T-helper 1 cell treated with Interleukin-12 subunit alpha and Interleukin-12 subunit beta and Interleukin-4 antibody, amounts not matched to agents 30 ng/mL and 1 ng/mL, for 36 hours (primary cell): Measurements from ENCODE around the gene TRPM8. TPM values are rescaled to one million over a fixed set of nuclear protein-coding genes. Genes with fewer than 3 reads are reported as not detected.
"Not testable (repeated sequence)": the region's sequence is repeated elsewhere in the genome, so short reads cannot be mapped to it uniquely, and the experiment has no call there.

Experiments used
- intact Hi-C: fragments of 100-400 bp; cut with micrococcal nuclease; formaldehyde crosslinking; loops from one replicate; pipeline ENCODE4 v1.15.1; 2024
- total RNA-seq: library from RNA; stranded (reverse); gene quantifications from 2 replicates; pipeline ENCODE4 v1.2.3, GENCODE V29; 2022

The TRPM8 gene
- not detected in 2 replicates for total RNA-seq

DNA sequence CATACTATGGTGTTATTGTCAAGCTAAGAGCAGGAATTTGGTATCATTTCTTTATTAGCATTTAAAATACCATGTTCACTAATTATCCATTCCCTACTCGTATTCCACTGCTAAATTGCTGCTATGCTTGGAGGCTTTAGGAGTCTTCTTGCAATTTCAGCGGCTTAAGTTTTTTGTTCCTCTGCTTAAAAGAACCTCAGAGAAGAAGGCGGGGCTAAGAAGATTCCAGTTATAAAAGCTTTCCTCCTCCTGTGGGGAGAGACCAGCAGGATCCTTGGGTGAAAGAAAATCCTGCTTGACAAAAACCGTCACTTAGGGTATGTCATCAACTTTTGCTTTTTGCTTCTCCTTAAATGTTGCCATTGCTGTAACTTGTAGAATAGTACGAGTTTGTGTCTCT lies at the start of gene TRPM8:
Gene TRPM8, plus strand, starts transcription at position 258 of the 400 bp plus-strand sequence. CDS start 9,165 bp downstream, outside the sequence.
- intact Hi-C loops: no loop called here

DNA sequence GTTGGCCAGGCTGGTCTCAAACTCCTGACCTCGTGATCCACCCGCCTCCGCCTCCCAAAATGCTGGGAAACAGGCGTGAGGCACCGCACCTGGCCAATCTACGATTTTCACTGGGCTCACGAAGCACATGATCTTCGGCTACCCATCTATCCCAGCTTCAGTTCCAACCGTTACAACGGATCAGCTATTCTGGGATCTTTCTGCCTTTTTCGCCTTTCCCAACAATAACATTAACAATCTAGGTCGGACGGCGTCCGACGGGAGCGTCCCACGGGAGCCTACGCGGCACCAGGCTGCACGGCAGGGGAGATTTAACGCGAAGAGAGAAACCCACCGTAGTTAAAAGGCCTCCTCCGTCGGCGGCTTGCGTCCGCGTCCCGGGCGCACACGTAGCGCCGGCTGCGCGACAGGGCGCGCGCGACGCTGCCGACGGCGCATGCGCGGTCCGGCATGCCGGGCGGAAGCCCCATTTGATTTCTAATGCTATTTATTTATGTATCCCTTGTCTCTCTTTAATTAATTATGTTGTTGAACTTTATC lies 49.1 kb upstream of the TRPM8 start, which contains the start of gene MSL3B:
Gene MSL3B, minus strand, starts transcription at position 394 of the 540 bp plus-strand sequence.
- intact Hi-C loops: loop anchor here (1.0 kb wide), 1 partner anchor 14 kb away; the partner anchor contains the start of gene HJURP

DNA sequence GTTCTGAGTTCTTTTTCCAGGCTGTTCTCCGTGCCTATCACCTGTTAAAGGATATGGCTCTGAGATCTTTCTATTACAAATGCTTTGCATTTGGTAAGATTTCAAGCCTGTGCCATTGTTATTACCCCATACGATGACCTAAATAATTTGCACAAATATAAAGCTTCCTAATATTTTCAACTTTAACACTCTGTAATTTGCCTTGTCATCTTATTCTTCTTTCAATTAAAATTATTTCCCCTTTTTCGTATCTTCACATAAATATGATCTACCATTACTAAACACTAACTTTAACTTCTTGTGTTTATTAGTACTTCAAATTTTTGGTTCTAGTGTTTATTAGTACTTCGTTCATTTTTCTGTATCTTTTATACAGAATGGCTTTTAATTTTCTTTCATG lies 45.7 kb upstream of the TRPM8 start:
- intact Hi-C loops: no loop called here

DNA sequence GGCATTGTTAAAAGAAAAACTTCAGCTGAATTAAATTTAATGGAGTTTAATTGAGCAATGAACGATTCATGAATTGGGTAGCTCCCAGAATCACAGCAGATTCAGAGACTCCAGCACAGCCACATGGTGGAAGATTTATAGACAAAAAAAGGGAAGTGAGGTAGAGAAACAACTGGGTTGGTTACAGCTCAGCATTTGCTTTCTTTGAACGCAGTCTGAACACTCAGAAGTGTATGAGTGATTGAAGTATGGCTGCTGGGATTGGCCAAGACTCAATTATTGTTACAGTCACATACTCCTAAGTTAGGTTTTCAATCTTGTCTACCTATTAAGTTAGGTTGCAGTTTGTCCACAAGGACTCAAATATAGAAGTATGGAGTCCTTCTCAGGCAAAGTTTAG lies 45.0 kb upstream of the TRPM8 start:
- intact Hi-C loops: not testable (repeated sequence)

DNA sequence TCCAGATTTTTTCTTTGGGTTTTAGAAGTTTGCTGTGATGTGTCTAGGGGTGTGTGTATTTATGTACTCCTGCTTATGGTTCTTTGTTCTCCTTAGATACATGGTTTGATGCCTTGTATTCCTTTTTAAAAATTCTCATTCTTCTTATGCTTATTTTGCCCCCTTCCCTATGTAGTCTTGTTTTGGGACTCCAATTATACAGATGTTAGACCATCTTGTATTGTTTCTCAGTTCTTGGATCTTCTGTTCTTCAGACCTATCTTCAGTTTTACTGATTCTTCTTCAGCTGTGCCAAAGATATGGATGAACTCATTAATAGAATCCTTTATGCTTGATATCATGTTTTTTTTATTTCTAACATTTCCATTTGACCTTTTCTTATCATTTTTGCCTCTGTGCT lies 34.8 kb upstream of the TRPM8 start:
- intact Hi-C loops: no loop called here

DNA sequence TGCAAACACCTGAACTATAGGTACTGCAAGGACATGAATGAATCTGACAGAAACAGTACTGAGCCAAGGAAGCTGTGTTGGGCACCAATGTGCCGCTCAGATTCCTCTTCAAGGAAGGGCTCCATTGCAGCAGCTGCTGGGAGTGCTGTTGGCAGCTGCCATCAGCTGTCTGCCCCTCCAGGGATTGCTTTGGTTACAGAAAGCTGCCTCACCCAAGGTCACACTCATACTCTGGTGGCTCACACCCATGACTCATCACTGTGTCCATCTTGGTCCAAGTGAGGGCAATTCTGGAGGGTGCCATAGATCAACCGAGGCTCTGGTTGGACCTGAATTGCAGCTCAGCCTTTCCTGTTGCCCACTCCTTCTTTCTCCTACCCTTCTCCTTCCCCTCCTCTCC lies 24.4 kb upstream of the TRPM8 start:
- intact Hi-C loops: no loop called here

DNA sequence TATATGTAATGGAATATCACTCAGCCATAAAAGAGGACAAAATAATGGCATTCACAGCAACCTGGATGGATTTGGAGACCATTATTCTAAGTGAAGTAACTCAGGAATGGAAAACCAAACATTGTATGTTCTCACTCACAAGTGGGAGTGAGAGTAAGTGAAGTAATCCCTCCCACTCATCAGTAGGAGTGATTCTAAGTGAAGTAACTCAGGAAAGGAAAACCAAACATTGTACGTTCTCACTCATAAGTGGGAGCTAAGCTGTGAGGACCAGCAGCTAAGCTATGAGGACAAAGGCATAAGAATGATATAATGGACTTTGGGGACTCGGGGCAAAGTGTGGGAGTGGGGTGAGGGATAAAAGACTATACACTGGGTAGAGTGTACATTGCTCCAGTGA lies 20.9 kb upstream of the TRPM8 start:
- intact Hi-C loops: not testable (repeated sequence)

DNA sequence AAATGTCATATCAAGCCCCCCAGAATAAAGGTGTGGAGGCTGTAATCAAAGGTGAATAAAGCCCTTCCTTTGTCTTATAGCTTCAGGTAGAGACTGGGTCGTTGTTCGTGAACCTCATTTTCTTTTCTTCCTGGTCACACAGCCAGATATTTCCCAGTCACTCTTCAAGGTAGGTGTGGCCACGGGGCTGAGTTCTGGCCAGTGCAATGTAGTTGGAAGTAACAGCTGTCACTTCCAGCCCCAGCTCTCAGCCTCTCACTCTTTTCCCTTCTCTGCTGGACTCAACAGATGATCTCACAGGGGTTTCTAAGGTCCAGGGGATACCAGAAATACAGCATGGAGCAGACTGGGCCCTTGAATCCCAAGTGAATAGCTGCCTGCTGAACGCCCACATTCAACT lies 15.8 kb upstream of the TRPM8 start:
- intact Hi-C loops: no loop called here

DNA sequence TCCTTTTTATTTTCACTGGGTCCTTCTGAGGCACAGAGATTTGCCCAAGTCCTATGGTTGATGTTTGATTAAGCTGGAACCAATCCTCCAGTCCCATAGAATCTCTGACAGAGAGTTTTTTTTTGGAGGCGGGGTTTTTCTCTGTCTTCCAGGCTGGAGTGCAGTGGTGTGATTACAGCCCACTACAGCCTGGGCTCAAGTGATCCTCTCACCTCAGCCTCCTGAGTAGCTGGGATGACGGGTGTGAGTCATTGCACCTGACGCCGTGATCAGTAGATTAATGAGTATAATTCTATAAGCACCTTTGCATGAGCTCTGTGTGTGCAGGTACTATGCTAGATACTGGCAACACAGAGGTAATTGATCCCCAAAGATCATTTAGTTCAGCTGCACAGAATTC lies 15.3 kb upstream of the TRPM8 start:
- intact Hi-C loops: no loop called here

DNA sequence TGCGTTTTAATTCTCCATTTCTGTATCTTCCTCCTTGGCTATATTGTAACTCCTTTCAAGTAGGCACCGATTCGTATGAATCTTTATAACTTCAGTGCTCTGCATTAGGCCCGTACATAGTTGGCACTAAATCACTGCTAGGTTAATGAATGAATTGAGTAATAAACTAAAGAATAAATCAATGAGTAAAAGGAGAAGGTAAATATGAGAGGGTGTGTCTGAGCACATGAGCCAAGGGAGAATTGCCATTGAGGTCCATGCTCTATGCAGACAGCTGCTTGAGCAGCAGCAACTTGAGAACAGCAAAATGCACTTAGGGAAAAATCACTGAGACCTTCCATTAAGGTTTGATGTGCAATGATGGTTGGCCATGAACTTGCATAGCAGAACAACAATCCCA lies 11.2 kb upstream of the TRPM8 start:
- intact Hi-C loops: no loop called here

DNA sequence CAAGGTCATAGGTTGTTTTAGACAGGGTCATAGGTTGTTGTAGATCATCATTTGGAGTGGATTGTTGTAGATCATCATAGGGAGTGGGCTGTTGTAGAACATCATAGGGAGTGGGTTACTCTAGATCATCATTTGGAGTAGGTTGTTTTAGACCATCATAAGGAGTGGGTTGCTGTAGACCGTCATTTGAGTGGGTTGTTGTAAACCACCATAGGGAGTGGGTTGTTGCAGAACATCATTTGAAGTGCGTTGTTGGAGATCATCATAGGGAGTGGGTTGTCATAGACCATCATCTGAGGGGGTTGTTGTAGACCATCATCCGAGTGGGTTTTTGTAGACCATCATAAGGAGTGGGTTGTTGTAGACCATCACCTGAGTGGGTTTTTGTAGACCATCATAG lies 9.5 kb upstream of the TRPM8 start:
- intact Hi-C loops: no loop called here

DNA sequence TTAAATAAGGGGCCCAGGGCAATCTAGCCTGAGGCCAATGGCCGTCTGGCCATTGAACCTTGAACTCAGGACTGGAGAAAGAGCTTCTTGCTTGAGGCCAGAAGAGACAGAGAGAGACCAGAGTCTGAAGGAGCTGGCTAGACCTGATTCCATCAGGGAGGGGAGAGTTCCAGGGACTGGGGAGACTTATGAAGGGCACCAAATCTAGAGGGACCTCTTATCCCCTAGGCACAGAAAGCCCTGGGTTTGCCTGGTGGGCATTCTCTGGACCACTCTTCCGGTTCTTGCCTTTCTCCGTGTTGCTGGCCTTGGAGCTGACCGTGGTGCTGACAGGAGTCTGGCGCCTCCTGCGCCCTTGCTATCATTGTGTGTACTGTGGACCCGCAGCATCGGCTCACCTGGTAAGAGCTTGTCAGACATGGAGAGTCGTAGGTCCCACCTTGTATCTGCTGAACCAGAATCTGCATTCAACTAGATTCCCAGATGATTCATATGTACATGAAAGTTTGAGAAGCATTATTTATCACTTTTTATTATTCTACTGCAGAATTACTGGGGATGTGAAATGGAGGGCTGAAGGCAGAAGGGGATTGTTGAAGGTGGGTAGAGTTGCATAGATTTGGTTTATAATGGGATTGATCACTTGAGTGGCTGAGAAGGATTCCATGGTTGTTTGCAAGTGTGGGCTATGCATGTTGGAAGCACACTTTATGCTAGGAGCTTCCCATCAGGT lies 4.3 kb upstream of the TRPM8 start:
- intact Hi-C loops: no loop called here

DNA sequence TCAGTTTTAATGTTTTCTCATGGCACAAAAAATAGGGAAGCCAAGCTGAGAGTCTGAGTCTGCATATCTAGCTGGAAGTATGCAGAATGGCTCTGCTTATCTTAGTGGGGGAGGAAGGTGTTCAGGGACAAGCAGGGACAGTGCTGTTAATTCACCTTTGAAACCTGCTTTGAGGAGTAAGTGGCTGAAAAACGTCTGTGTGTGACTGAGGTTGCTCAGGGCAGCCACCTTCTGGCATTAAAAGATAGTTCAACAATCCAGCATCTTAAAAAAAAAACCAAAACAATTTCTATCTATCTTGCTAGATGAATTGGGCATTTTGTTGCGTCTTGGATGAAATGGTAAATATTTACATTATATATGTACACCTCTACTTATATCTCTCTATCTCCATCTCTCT lies 2.0 kb upstream of the TRPM8 start:
- intact Hi-C loops: no loop called here

DNA sequence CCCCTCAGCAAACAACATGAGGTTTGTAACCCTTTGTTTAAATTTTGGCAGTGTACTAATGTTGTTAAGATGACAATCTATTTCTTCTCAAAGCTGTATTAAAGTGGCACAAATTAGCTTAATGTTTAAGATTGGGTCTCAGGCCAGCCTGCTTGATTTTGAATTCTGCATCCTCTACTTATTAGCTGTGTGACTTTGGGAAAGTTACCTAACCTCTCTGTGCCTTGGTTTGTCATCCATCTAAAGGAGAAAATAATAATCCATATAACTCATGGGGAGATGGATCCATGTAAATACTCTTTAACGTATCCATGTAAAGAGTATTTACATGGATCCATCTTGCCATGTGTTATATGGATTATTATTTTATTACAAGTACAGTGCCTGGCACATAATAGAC lies 2.1 kb downstream of the TRPM8 start:
- intact Hi-C loops: no loop called here

DNA sequence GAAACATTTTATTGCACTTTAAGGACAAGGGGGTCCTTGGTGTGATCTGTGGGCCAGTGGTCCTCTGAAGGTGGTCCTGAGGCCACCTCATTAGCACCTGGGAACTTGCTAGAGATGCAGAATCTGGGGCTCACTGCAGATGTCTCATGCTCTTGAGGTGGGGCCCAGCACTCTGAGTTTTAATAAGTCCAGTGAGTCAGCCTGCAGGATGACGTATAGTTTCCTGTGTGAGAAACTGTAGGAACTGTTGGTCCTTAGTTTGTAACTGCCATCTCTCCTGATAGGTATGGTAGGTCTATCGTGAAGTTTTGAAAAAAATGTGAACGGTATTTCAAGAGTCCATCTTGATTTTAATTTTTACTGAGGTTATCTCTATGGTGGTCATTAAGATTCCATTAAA lies 2.8 kb downstream of the TRPM8 start:
- intact Hi-C loops: no loop called here

DNA sequence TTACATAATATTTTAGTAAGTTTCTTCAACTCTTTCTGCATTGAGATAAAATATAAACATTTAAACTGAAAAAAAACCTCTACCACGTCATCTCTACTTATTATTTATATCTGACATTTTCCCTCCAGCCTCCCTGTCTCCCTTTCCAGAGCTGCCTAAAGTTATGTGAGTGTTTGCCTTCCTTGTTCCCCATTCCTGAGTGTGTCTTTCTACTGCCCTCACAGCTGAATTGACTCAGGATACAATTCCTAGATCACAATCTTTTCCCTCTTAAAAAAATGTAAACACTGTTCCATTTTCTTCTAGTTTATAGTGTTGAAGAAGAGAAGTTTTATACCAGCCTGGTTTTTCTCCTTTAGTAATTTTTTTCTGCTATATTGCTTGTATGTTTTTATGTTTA lies 5.3 kb downstream of the TRPM8 start:
- intact Hi-C loops: no loop called here

DNA sequence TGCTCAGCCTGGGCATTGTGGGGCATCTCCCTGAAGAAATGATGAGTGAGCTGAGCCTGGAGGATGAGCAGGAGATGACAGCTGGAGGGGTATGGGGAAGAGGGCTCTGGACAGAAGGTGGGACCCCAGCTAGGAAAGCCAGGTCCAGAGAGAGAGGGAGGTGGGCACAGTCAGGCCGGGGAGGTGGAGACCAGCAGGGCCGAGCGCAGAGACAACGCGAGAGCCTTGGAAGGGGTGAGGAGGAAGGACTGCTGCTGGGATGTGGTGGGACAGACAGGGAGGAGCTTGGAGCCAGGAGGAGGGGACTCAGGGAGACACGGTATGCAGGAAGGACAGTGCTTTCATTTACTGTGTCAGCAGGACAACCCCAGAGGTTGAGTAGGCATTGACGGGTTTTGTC lies 8.2 kb downstream of the TRPM8 start:
- intact Hi-C loops: no loop called here

DNA sequence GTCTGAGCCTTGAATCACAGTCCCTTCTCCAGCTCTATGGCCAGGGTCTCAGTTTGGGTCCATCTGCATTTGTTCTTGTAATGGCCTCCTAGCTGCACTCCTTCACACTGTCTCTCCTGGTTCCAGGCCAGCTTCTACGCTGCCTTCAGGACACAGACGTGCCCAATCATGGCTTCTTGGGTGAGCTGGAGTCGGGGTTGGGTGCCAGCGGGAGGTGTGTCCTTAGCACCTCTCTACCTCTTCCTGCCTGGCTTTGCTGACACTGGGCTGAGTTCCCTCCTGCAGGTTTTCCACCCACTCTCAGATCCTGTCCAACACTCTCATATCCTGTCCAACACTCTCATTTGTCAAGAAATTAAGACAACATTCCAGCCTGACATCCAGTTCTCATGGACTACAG lies 9.6 kb downstream of the TRPM8 start:
- intact Hi-C loops: no loop called here

DNA sequence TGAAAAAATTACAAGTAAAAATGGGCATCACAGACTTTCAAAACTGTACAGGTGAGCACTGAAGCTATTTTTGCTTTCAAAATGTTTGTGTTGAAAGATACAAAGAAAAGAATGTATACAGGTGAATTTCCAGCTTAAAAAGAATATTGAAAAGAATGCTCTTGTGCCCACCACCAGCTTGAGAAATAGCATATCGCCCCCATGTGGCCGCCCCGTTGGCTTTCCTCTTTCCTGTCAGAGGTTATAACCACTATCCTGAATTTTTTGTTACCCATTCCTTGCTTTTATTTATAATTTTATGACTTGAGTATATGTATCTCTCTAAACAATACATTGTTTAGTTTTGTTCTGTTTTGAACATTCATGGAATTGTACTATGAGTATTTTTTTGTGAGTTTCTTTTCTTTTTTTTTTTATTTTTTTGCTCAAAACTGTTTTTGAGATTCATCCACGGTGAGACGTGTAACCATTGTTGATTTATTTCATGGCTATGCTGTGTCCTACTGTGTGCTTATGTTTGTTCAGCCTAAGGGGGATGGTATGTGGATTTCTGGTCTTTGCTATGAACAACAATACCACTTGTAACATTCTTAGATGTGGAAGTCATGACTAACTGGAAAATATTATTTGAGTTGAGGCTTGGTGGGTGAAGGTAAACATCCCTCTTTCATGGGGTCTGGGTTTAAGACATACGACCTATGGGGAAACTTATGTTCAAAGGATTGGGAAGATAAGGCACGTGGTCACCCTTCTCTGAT lies 11.6 kb downstream of the TRPM8 start:
- intact Hi-C loops: no loop called here

DNA sequence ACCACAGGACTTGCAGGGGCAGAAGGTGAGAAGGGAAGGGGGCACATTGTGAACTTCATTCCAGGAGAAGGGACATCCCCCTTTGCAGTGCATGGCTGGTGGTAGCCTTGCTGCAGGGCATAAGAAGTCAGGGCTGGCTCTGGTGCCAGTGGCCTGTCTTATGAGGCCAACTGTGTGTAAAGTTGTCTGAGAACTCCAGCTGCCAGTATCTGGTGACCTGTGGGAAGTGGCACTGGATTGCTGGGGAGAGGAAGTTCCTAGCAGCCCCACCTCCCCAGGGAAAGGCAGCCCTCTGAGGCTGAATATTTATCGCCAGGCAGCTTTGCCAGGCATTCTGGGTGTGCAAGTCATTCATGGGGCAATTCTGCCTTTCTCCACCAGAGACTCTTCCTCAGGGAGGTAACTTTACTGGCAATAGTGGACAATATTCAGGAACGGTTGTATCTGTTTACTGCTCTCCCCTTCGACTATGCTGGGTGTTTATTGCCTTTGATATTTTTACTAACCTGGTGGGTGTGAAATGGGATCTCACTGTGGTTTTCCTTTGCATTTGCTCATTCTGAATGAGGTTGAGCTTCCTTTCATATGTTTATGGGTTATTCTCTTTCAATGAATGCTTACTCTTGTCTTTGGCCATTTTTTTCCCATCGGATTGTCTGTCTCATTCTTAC lies 12.3 kb downstream of the TRPM8 start:
- intact Hi-C loops: no loop called here

DNA sequence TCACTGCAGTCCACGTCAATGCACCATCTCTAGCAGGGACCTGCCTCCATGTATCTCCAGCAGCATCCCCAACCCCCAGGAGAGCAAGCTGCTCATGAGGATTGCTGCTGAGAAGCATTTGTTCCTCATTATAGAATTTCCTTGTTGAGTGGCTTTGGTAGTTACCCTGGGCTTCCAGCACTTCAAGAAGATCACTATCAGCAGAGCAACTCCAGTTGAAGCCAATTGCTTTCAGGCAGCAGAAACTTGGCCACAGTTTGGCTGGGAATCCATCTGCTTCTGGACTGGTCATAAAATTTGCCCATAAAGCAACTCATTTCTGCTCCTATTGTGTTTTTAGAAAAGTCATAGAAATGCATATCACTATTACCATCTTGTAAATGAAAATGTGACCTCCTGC lies 17.4 kb downstream of the TRPM8 start:
- intact Hi-C loops: no loop called here

DNA sequence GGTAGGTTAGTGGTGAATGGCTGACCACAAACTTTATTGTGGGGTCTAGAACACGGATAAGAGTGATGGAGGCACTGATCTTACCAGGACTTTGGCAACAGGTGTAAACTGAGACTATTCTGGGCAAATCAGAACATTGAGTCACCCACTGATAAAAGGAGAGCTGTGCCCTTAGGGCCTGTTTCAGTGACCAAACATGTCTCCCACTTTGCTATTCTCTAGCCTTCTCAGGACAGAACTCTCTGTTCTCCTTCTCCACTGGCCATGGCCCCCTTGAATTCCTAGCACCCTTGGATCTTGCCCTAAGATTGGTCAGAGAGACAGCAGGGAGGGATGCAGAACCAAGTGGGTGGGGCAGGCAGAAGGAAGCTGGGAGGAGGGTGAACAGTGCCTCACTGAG lies 18.3 kb downstream of the TRPM8 start:
- intact Hi-C loops: no loop called here
